Neural cell (in vitro differentiated cells): ENCODE measurements around the gene PTPRK. TPM values are rescaled to one million over a fixed set of nuclear protein-coding genes. Genes with fewer than 3 reads are reported as not detected.

ENCODE experiments used
- H2AFZ ChIP-seq: fragments of 200-600, 300-800 bp; sonication (generic), shearing (Covaris generic); 2 replicates; pipeline ENCODE4 v1.6.0; 2014; ENCODE audit warnings: low read depth, mild to moderate bottlenecking, antibody characterized with exemption, low read length, moderate library complexity
- H3F3A ChIP-seq: fragments of 200-600 bp; shearing (Covaris generic); 2 replicates; pipeline ENCODE4 v1.6.1; 2016; ENCODE audit warnings: mild to moderate bottlenecking, moderate library complexity, mixed read lengths, antibody characterized with exemption, low read length; ENCODE audit not compliant: insufficient read depth, poor library complexity, severe bottlenecking
- H3K27ac ChIP-seq: fragments of 200-600, 300-800 bp; sonication (generic), shearing (Covaris generic); 2 replicates; pipeline ENCODE4 v1.5.1; 2014; ENCODE audit warnings: mild to moderate bottlenecking, low read length, moderate library complexity
- H3K27me3 ChIP-seq: fragments of 300-800, 200-600 bp; sonication (generic), shearing (Covaris generic); 2 replicates; pipeline ENCODE4 v1.6.0; 2014; ENCODE audit warnings: mild to moderate bottlenecking, low read depth, low read length, moderate library complexity; ENCODE audit not compliant: insufficient read depth
- H3K36me3 ChIP-seq: fragments of 300-800, 200-600 bp; sonication (generic), shearing (Covaris generic); 2 replicates; pipeline ENCODE4 v1.5.1; 2014; ENCODE audit warnings: mild to moderate bottlenecking, antibody characterized with exemption, low read length, moderate library complexity; ENCODE audit not compliant: insufficient read depth
- H3K4me2 ChIP-seq: fragments of 300-800, 200-600 bp; sonication (generic), shearing (Covaris generic); 2 replicates; pipeline ENCODE4 v1.6.0; 2014; ENCODE audit warnings: mild to moderate bottlenecking, low read length
- H3K4me3 ChIP-seq: fragments of 300-800, 200-600 bp; sonication (generic), shearing (Covaris generic); 2 replicates; pipeline ENCODE4 v1.5.1; 2014; ENCODE audit warnings: mild to moderate bottlenecking, low read length, moderate library complexity
- H3K79me2 ChIP-seq: fragments of 200-600 bp; shearing (Covaris generic); replicated peaks from 2 replicates; pipeline ENCODE4 v1.6.0; 2014; ENCODE audit warnings: mild to moderate bottlenecking, low read length, moderate library complexity; ENCODE audit not compliant: insufficient read depth
- H3K9ac ChIP-seq: fragments of 300-800, 200-600 bp; sonication (generic), shearing (Covaris generic); 2 replicates; pipeline ENCODE4 v1.6.1; 2016; ENCODE audit warnings: mild to moderate bottlenecking, low read length, mixed read lengths
- H3K9me2 ChIP-seq: fragments of 200-600 bp; shearing (Covaris generic); 2 replicates; pipeline ENCODE4 v1.6.1; 2016; ENCODE audit warnings: mild to moderate bottlenecking, low read length, mixed read lengths; ENCODE audit not compliant: insufficient read depth
- H3K9me3 ChIP-seq: fragments of 200-600, 300-800 bp; sonication (generic), shearing (Covaris generic); 2 replicates; pipeline ENCODE4 v1.6.1; 2016; ENCODE audit warnings: mild to moderate bottlenecking, mixed run types, low read length, moderate library complexity, mixed read lengths
- H4K20me1 ChIP-seq: fragments of 200-600 bp; shearing (Covaris generic); 2 replicates; pipeline ENCODE4 v1.6.1; 2016; ENCODE audit warnings: mild to moderate bottlenecking, mixed run types; ENCODE audit not compliant: insufficient read depth
- EP300 ChIP-seq: fragments of 450-650 bp; conservative IDR thresholded peaks from 2 replicates; pipeline ENCODE4 v1.6.1; 2014; ENCODE audit warnings: antibody characterized with exemption, mild to moderate bottlenecking, moderate library complexity; ENCODE audit not compliant: poor library complexity, severe bottlenecking
- EZH2 ChIP-seq: fragments of 200-600, 300-800 bp; shearing (Covaris generic), sonication (generic); IDR thresholded peaks from 2 replicates; pipeline ENCODE4 v1.6.1; 2014; ENCODE audit warnings: antibody characterized with exemption, low read length, borderline replicate concordance, mild to moderate bottlenecking; ENCODE audit not compliant: insufficient read depth, poor library complexity, severe bottlenecking
- MXI1 ChIP-seq: fragments of 450-650 bp; conservative IDR thresholded peaks from 2 replicates; pipeline ENCODE4 v1.6.1; 2014; ENCODE audit warnings: antibody characterized with exemption, mild to moderate bottlenecking; ENCODE audit not compliant: poor library complexity, severe bottlenecking
- POLR2AphosphoS5 ChIP-seq: IDR thresholded peaks from 2 replicates; pipeline ENCODE4 v1.6.1; 2012
- RAD21 ChIP-seq: fragments of 450-650 bp; conservative IDR thresholded peaks from 2 replicates; pipeline ENCODE4 v1.6.1; 2014; ENCODE audit warnings: antibody characterized with exemption, mild to moderate bottlenecking, moderate library complexity
- SMC3 ChIP-seq: fragments of 450-650 bp; conservative IDR thresholded peaks from 2 replicates; pipeline ENCODE4 v1.6.1; 2014; ENCODE audit warnings: antibody characterized with exemption, mild to moderate bottlenecking, moderate library complexity; ENCODE audit not compliant: poor library complexity
- TAF1 ChIP-seq: IDR thresholded peaks from 2 replicates; pipeline ENCODE4 v1.6.1; 2012; ENCODE audit warnings: low read depth
- polyA plus RNA-seq: library from polyadenylated mRNA; depleted of rRNA; stranded (reverse); fragments of >200 nt; gene quantifications from 2 replicates; pipeline ENCODE4 v1.2.3, GENCODE V29; 2014
- TF ChIP-seq, protein P1 (sequence below): fragments of 450-650 bp; IDR thresholded peaks from 2 replicates; pipeline ENCODE4 v1.5.1; 2014; ENCODE audit warnings: antibody characterized with exemption, mild to moderate bottlenecking, moderate library complexity; ENCODE audit not compliant: poor library complexity, severe bottlenecking
- TF ChIP-seq, protein P2 (sequence below): IDR thresholded peaks from 2 replicates; pipeline ENCODE4 v1.6.1; 2012; ENCODE audit warnings: borderline replicate concordance

PTPRK gene
- polyA plus RNA-seq, 1 donor from 2014 or later = 10.4 TPM

DNA sequence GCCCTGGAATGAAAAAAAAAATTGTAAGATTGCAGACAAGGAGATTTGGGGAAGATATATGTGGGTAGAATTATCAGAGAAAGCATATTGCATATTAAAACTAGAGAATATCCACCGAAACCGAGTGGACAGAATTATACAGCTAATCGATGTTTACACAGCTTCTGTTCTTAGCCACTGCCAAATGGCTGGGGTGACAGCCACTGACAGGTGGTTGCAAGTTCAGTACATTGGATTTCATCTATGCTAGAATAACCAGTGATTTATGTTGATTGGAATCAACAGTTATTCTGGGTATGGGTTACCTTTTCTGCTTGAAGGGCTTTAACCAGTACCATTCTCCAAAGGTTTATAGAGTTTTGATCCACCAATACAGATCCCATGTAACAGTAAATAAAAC is 571.1 kb downstream of the PTPRK start:
- no peak overlapping the region for H3K9ac ChIP-seq
- H3K4me3 ChIP-seq = no peak overlapping the region
- no peak overlapping the region for H3K4me2 ChIP-seq
- no peak overlapping the region for H2AFZ ChIP-seq
- H3F3A ChIP-seq = no peaks in the 10 kb centered on the region
- H3K36me3 ChIP-seq = no peaks in the 10 kb centered on the region
- no peaks in the 10 kb centered on the region for H3K27me3 ChIP-seq
- TF ChIP-seq, protein P1, sequence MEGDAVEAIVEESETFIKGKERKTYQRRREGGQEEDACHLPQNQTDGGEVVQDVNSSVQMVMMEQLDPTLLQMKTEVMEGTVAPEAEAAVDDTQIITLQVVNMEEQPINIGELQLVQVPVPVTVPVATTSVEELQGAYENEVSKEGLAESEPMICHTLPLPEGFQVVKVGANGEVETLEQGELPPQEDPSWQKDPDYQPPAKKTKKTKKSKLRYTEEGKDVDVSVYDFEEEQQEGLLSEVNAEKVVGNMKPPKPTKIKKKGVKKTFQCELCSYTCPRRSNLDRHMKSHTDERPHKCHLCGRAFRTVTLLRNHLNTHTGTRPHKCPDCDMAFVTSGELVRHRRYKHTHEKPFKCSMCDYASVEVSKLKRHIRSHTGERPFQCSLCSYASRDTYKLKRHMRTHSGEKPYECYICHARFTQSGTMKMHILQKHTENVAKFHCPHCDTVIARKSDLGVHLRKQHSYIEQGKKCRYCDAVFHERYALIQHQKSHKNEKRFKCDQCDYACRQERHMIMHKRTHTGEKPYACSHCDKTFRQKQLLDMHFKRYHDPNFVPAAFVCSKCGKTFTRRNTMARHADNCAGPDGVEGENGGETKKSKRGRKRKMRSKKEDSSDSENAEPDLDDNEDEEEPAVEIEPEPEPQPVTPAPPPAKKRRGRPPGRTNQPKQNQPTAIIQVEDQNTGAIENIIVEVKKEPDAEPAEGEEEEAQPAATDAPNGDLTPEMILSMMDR = no peak
- TF ChIP-seq EP300 (no peak), RAD21 (no peak), EZH2 (no peak), TAF1 (no peak), MXI1 (no peak), SMC3 (no peak), POLR2AphosphoS5 (no peak)
- TF ChIP-seq, protein P2, sequence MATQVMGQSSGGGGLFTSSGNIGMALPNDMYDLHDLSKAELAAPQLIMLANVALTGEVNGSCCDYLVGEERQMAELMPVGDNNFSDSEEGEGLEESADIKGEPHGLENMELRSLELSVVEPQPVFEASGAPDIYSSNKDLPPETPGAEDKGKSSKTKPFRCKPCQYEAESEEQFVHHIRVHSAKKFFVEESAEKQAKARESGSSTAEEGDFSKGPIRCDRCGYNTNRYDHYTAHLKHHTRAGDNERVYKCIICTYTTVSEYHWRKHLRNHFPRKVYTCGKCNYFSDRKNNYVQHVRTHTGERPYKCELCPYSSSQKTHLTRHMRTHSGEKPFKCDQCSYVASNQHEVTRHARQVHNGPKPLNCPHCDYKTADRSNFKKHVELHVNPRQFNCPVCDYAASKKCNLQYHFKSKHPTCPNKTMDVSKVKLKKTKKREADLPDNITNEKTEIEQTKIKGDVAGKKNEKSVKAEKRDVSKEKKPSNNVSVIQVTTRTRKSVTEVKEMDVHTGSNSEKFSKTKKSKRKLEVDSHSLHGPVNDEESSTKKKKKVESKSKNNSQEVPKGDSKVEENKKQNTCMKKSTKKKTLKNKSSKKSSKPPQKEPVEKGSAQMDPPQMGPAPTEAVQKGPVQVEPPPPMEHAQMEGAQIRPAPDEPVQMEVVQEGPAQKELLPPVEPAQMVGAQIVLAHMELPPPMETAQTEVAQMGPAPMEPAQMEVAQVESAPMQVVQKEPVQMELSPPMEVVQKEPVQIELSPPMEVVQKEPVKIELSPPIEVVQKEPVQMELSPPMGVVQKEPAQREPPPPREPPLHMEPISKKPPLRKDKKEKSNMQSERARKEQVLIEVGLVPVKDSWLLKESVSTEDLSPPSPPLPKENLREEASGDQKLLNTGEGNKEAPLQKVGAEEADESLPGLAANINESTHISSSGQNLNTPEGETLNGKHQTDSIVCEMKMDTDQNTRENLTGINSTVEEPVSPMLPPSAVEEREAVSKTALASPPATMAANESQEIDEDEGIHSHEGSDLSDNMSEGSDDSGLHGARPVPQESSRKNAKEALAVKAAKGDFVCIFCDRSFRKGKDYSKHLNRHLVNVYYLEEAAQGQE = no peak
- no peaks in the 10 kb centered on the region for H4K20me1 ChIP-seq
- no peaks in the 10 kb centered on the region for H3K9me3 ChIP-seq
- no peaks in the 10 kb centered on the region for H3K9me2 ChIP-seq
- H3K27ac ChIP-seq = no peak overlapping the region
- no peaks in the 10 kb centered on the region for H3K79me2 ChIP-seq

DNA sequence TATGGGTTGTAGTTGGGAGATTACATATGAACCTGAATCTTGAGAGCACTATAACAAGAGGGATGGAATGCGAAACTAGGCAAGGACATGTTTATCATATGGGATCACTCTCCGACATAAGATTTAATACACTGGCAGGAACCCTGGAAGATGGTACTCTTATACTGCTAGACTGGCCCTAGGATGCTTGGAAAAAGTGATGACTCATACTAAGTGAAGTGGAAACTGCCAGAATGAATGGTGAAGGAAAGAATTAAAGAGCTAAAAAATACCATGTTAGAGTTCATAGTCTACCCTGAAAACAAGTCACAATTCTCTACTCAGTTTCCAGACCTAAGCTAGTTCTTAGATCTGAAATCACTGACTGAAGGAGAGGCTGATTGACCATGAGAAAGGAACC is 574.0 kb downstream of the PTPRK start:
- TF ChIP-seq TAF1 (no peak), POLR2AphosphoS5 (no peak), RAD21 (no peak), MXI1 (no peak), EZH2 (no peak), EP300 (no peak), SMC3 (no peak)
- TF ChIP-seq, protein P1 = no peak
- TF ChIP-seq, protein P2 = no peak

More for the DNA sequence above, 574.0 kb downstream of the PTPRK start:
- H3K9me3 ChIP-seq = no peaks in the 10 kb centered on the region
- H3K9ac ChIP-seq = no peak overlapping the region
- H3K4me3 ChIP-seq = no peak overlapping the region
- no peak overlapping the region for H3K4me2 ChIP-seq
- no peaks in the 10 kb centered on the region for H3K9me2 ChIP-seq
- H3K27me3 ChIP-seq = no peaks in the 10 kb centered on the region
- H2AFZ ChIP-seq = no peak overlapping the region
- H3K79me2 ChIP-seq = no peaks in the 10 kb centered on the region
- H3K36me3 ChIP-seq = no peaks in the 10 kb centered on the region
- no peak overlapping the region for H3K27ac ChIP-seq
- no peaks in the 10 kb centered on the region for H4K20me1 ChIP-seq
- H3F3A ChIP-seq = no peaks in the 10 kb centered on the region
